ENCODE data around the gene FASTKD3. TPM values are rescaled to one million over a fixed set of nuclear protein-coding genes. Genes with fewer than 3 reads are reported as not detected.
A peak's percentile ranks its signal among the peaks of the same experiment; 100 is the strongest.

The FASTKD3 gene
- total RNA-seq, 1 experiment from 2014 or later, result 14.2 TPM

DNA sequence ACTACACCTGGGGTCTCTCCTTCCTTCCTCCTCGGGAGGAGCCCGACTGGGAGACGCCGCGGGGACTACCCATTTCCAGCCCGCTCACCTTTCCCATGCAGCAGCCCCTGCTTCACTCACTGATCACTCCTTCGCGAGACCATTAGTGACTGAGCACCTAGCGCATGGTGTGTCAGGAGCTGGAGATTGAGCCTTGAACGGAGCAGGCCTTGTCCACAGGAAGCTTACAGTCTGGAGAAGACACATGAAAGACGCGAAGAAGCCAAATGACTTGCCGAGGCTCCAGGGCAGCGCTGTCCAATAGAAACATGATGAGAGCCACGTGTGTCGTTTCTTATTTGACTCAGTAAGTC is 17.6 kb downstream of the FASTKD3 start:
- Mint-ChIP-seq H3K9me3 (ENCODE audit: unreplicated experiment) (no peaks in the 10 kb centered on the region), H3K36me3 (ENCODE audit: insufficient read depth, unreplicated experiment) (peaks cover 6% of the 10 kb centered on the region), H3K27ac (ENCODE audit: unreplicated experiment) (peak overlapping the region; percentile 55), H3K4me3 (ENCODE audit: unreplicated experiment) (peak overlapping the region; percentile 79), H3K27me3 (ENCODE audit: insufficient read depth, unreplicated experiment) (peaks cover 10% of the 10 kb centered on the region), H3K4me1 (ENCODE audit: low read depth, unreplicated experiment) (no peaks in the 10 kb centered on the region)
- intact Hi-C loops (cut with micrococcal nuclease; ENCODE audit: unreplicated experiment), result loop anchor here (2.0 to 10.0 kb wide), 2 partner anchors 34 to 86 kb away; no protein-coding TSS in a partner anchor
- no peaks in the 10 kb centered on the region for H3K36me3 ChIP-seq (ENCODE audit: control insufficient read depth, insufficient read depth, low read length)
- DNase-seq, result no peak
- POLR2A ChIA-PET, result no interaction called here
- CTCF ChIA-PET, result interaction anchor here (0.5 to 2.6 kb wide), 4 partner anchors 18 to 1643 kb away, joined by 3 to 10 read pairs (median 7); partner anchors contain the start of genes FASTKD3 and MTRR
- peaks cover 5% of the 10 kb centered on the region; the same call in 1 of the 2 replicates for H3K9me3 ChIP-seq
- no peaks in the 10 kb centered on the region for H3K27me3 ChIP-seq (replicated peaks; ENCODE audit: control insufficient read depth, insufficient read depth, low read length)
- no peaks in the 10 kb centered on the region; the same call in 1 of the 2 replicates for H3K4me1 ChIP-seq
- H3K4me3 ChIP-seq (ENCODE audit: low read depth, low read length), result peak overlapping the region; percentile 72
- BruUV-seq (replicated peaks), result no TSS peak
- TF ChIP-seq, protein P1, sequence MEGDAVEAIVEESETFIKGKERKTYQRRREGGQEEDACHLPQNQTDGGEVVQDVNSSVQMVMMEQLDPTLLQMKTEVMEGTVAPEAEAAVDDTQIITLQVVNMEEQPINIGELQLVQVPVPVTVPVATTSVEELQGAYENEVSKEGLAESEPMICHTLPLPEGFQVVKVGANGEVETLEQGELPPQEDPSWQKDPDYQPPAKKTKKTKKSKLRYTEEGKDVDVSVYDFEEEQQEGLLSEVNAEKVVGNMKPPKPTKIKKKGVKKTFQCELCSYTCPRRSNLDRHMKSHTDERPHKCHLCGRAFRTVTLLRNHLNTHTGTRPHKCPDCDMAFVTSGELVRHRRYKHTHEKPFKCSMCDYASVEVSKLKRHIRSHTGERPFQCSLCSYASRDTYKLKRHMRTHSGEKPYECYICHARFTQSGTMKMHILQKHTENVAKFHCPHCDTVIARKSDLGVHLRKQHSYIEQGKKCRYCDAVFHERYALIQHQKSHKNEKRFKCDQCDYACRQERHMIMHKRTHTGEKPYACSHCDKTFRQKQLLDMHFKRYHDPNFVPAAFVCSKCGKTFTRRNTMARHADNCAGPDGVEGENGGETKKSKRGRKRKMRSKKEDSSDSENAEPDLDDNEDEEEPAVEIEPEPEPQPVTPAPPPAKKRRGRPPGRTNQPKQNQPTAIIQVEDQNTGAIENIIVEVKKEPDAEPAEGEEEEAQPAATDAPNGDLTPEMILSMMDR (IDR thresholded peaks at IDR 0.05; ENCODE audit: insufficient read depth in 1 of 2, low read depth in 1 of 2, low read length in 1 of 2, severe bottlenecking in 1 of 2, unreplicated experiment in 1 of 2), result no peak

DNA sequence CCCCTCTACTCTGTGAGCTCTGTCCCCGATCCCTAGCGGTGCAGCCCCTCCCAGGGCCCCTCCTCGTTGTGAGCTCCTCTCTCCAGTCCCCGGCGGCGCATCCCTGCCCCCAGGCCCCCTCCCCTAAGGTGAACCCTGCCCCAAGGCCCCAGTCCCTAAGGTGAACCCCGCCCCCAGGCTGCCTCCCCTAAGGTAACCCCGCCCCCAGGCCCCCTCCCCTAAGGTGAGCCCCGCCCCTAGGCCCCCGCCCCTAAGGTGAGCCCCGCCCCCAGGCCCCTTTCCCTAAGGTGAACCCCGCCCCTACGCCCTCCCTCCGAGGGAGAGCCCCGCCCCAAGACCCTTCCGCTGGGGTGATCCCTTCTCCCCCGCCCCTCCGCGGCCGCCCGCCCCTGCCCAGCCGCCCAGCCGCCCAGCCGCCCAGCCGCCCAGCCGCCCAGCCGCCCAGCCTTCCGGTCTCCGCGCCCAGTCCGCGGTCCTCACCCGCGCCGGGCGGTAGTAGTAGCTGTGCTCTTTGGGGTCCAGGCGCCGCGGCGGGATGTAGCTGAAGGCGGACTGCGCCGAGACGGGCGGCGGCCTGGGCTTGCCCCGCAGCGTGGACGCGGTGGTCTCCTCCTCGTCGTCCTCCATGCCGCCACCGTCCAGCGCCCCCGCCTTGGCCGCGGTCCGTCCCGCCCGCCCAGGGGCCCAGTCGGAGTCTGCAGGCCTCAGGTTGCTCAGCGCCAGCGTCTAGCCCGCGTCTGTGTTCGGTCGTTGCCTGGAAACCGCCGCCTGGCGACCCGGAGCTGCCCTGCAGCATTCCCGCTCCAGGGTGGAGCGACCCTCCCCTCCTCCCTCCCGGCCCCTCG is 18.2 kb downstream of the FASTKD3 start, which contains the start of gene CFAP90:
Gene CFAP90 (minus strand): TSS at position 739 of the 845 bp plus-strand sequence. CDS start 112 bp downstream, at position 627.
- Mint-ChIP-seq H3K4me3 (ENCODE audit: unreplicated experiment) (peak within 1 kb of the TSS; percentile 79), H3K9me3 (ENCODE audit: unreplicated experiment) (no peaks in the 10 kb centered on the region), H3K27me3 (ENCODE audit: insufficient read depth, unreplicated experiment) (peaks cover 10% of the 10 kb centered on the region), H3K36me3 (ENCODE audit: insufficient read depth, unreplicated experiment) (peaks cover 6% of the 10 kb centered on the region), H3K4me1 (ENCODE audit: low read depth, unreplicated experiment) (no peaks in the 10 kb centered on the region), H3K27ac (ENCODE audit: unreplicated experiment) (peak within 1 kb of the TSS; percentile 55)
- Histone ChIP-seq H3K4me3 (ENCODE audit: low read depth, low read length) (peak within 1 kb of the TSS; percentile 72), H3K27me3 (replicated peaks; ENCODE audit: control insufficient read depth, insufficient read depth, low read length) (no peaks in the 10 kb centered on the region), H3K36me3 (ENCODE audit: control insufficient read depth, insufficient read depth, low read length) (no peaks in the 10 kb centered on the region), H3K4me1 (no peaks in the 10 kb centered on the region; the same call in 1 of the 2 replicates), H3K9me3 (peaks cover 5% of the 10 kb centered on the region; the same call in 1 of the 2 replicates)
- intact Hi-C loops (cut with micrococcal nuclease; ENCODE audit: unreplicated experiment), result loop anchor here (1.0 to 10.0 kb wide), 3 partner anchors 19 to 86 kb away; partner anchors contain the start of genes FASTKD3 and MTRR
- peak; percentile 80 to 90 for DNase-seq
- no TSS peak for BruUV-seq (replicated peaks)
- CTCF ChIA-PET, result interaction anchor here (0.5 to 2.6 kb wide), 6 partner anchors 19 to 1643 kb away, joined by 3 to 10 read pairs (median 4); partner anchors contain the start of genes FASTKD3 and MTRR
- POLR2A ChIA-PET, result interaction anchor here (0.8 kb wide), 1 partner anchor 18 kb away, joined by 3 read pairs; the partner anchor contains the start of genes FASTKD3 and MTRR
- TF ChIP-seq, protein P1 (IDR thresholded peaks at IDR 0.05; ENCODE audit: insufficient read depth in 1 of 2, low read depth in 1 of 2, low read length in 1 of 2, severe bottlenecking in 1 of 2, unreplicated experiment in 1 of 2), result peak; percentile 49 to 71

Measured in Caco-2 (cell line).